Stimulated activated naive CD8-positive, alpha-beta T cell treated with anti-CD3 and anti-CD28 coated beads, Interleukin-15, Interleukin-2, amounts not matched to agents 100 ng/mL and 50 ng/mL, for 24 hours (primary cell): ENCODE measurements around the gene CDK12.
"Not testable (repeated sequence)": the region's sequence is repeated elsewhere in the genome, so short reads cannot be mapped to it uniquely, and the experiment has no call there.

Experiments used
- H3K27ac Mint-ChIP-seq: one replicate; pipeline ENCODE4 v1.8.0; 2021; ENCODE audit warnings: mild to moderate bottlenecking, mixed read lengths
- H3K27me3 Mint-ChIP-seq: one replicate; pipeline ENCODE4 v1.8.0; 2021; ENCODE audit warnings: mixed read lengths
- H3K36me3 Mint-ChIP-seq: one replicate; pipeline ENCODE4 v1.8.0; 2021; ENCODE audit warnings: low read depth, mixed read lengths
- H3K4me1 Mint-ChIP-seq: one replicate; pipeline ENCODE4 v1.8.0; 2021; ENCODE audit warnings: low read depth, mixed read lengths
- H3K4me3 Mint-ChIP-seq: one replicate; pipeline ENCODE4 v1.8.0; 2021; ENCODE audit warnings: mild to moderate bottlenecking, mixed read lengths
- H3K9me3 Mint-ChIP-seq: one replicate; pipeline ENCODE4 v1.8.0; 2021; ENCODE audit warnings: mixed read lengths

CDK12 gene

DNA sequence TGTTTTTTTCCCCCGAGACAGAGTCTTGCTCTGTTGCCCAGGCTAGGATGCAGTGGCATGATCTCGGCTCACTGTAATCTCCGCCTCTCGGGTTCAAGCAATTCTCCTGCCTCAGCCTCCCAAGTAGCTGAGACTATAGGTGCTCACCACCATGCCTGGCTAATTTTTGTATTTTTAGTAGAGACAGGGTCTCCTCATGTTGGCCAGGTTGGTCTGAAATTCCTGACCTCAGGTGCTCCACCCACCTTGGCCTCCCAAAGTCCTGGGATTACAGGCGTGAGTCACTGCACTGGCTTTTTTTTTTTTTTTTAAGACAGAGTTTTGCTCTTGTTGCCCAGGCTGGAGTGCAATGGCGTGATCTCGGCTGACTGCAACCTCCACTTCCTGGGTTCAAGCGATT lies 18.3 kb downstream of the CDK12 start:
- H3K27ac Mint-ChIP-seq, H3K4me3 Mint-ChIP-seq, H3K27me3 Mint-ChIP-seq, H3K9me3 Mint-ChIP-seq, H3K4me1 Mint-ChIP-seq: not testable (repeated sequence)
- peaks cover 34% of the 10 kb centered on the region for H3K36me3 Mint-ChIP-seq

DNA sequence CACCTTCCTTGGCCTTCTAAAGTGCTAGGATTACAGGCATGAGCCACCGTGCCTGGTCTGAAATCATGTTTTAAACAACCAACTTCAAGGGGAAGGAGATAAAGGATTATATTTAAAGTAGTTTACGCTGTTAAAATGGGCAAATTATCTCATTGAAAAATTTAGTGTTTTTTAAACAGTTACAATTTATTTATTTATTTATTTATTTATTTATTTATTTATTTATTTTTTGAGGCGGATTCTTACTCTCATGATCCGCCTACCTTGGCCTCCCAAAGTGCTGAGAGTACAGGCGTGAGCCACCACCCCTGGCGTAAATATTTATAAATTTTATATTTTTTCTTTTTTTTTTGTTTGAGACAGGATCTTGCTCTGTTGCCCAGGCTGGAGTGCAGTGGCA lies 22.2 kb downstream of the CDK12 start:
- Mint-ChIP-seq H3K36me3 (peaks cover 25% of the 10 kb centered on the region), H3K27me3 (no peaks in the 10 kb centered on the region), H3K4me3 (no peak overlapping the region), H3K4me1 (peaks cover 14% of the 10 kb centered on the region), H3K27ac (no peak overlapping the region), H3K9me3 (no peaks in the 10 kb centered on the region)

DNA sequence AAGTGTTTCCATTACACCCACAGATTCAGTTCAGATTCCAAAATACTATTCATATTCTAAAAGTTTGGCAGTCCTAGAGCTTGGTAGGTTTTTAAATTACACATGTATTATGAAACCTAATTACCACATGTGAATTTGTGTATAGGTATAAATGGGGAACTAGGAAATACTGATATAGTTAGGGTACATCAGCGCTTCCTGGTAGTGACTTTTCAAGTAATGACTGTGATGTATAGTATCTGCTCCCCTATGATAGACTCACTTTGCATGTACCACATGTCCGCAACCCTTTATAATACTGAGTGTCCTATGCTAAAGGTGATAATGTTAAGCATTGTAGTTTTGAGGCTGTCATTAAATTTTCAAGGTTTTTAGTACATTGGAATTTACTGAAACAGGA lies 22.9 kb downstream of the CDK12 start:
- Mint-ChIP-seq H3K4me1 (peaks cover 14% of the 10 kb centered on the region), H3K4me3 (no peak overlapping the region), H3K36me3 (peaks cover 24% of the 10 kb centered on the region), H3K9me3 (no peaks in the 10 kb centered on the region), H3K27me3 (no peaks in the 10 kb centered on the region), H3K27ac (no peak overlapping the region)

DNA sequence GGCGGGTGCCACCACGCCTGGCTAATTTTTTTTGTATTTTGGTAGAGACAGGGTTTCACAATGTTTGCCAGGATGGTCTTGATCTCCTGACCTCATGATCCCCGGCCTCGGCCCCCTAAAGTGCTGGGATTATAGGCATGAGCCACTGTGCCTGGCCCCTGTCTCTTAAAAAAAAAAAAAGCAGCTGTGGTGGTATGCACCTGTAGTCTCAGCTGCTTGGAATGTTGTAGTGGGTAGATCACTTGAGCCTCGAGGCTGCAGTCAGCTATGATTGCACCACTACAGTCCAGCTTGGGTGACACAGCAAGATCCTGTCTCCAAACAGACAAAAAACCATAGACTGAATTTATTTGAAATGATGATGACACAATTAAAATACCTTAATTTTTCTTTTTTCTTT lies 24.3 kb downstream of the CDK12 start:
- Mint-ChIP-seq H3K27me3 (no peaks in the 10 kb centered on the region), H3K9me3 (no peaks in the 10 kb centered on the region), H3K36me3 (peaks cover 18% of the 10 kb centered on the region)

DNA sequence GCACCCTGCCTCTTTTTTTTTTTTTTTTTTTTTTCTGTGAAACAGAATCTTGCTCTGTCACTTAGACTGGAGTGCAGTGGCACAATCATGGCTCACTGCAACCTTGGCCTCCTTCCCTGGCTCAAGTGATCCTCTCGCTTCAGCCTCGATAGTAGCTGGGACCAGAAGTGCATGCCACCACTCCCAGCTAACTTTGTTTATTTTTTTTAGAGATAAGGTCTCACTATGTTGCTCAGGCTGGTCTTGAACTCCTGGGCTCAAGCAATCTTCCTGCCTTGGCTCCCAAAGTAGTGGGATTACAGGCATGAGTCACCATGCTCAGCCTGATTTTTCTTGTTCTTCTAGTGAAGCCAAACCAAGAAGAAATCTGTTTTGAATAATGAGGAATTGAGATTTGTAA lies 25.0 kb downstream of the CDK12 start:
- H3K9me3 Mint-ChIP-seq, result no peaks in the 10 kb centered on the region
- peaks cover 20% of the 10 kb centered on the region for H3K36me3 Mint-ChIP-seq

More for the DNA sequence above, 24.3 kb downstream of the CDK12 start:
- H3K4me1 Mint-ChIP-seq, result peaks cover 14% of the 10 kb centered on the region
- no peak overlapping the region for H3K4me3 Mint-ChIP-seq
- H3K27ac Mint-ChIP-seq, result no peak overlapping the region

DNA sequence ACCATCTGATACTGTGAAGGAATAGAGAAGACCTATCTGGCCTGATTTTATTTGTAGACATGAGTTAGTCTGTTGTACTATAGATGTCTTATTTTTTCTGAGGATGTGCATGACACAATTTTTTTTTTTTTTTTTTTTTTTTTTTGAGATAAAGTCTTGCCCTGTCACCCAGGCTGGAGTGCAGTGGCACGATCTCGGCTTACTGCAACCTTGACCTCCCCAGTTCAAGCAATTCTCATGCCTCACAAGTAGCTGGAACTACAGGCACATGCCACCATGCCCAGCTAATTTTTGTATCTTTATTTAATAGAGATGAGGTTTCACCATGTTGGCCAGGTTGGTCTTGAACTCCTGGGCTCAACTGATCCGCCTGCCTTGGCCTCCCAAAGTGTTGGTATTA lies 26.2 kb downstream of the CDK12 start:
- H3K27ac Mint-ChIP-seq, result peak overlapping the region; percentile 19
- H3K9me3 Mint-ChIP-seq, H3K27me3 Mint-ChIP-seq, H3K4me3 Mint-ChIP-seq: not testable (repeated sequence)
- H3K36me3 Mint-ChIP-seq, result peaks cover 21% of the 10 kb centered on the region
- H3K4me1 Mint-ChIP-seq, result peaks cover 14% of the 10 kb centered on the region

More for the DNA sequence above, 25.0 kb downstream of the CDK12 start:
- H3K27ac Mint-ChIP-seq, result no peak overlapping the region
- peaks cover 14% of the 10 kb centered on the region for H3K4me1 Mint-ChIP-seq
- no peak overlapping the region for H3K4me3 Mint-ChIP-seq
- no peaks in the 10 kb centered on the region for H3K27me3 Mint-ChIP-seq

DNA sequence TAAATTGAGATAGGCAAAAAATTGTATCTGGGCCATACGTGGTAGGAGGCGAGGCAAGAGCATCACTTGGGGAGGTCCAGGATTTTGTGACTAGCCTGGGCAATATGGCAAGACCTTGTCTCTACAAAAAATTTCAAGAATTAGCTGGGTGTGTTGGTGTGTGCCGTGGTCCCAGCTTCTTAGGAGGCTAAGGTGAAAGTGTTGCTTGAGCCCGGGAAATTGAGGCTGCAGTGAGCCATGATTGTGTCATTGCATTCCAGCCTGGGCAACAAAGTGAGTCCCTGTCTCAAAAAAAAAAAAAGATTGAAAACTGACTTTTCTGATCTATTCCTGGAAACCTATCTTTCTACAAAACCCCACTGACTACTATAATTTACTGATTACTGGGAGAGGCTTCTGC lies 26.7 kb downstream of the CDK12 start:
- Mint-ChIP-seq H3K27ac (peak overlapping the region; percentile 19), H3K9me3 (no peaks in the 10 kb centered on the region), H3K27me3 (no peaks in the 10 kb centered on the region), H3K4me3 (no peak overlapping the region), H3K4me1 (peaks cover 14% of the 10 kb centered on the region), H3K36me3 (peaks cover 25% of the 10 kb centered on the region)

DNA sequence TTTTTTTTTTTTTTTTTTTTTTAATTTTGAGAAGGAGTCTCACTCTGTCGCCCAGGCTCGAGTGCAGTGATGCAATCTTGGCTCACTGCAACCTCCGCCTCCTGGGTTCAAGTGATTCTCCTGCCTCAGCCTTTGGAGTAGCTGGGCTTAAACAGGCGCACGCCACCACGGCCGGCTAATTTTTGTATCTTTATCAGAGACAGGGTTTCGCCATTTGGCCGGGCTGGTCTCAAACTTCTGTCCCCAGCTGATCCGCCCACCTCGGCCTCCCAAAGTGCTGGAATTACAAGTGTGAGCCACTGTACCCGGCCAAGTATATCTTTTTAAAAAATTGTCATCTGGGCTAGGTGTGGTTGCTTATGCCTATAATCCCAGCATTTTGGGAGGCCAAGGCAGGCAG lies 35.6 kb downstream of the CDK12 start:
- H3K9me3 Mint-ChIP-seq, H3K4me3 Mint-ChIP-seq, H3K27me3 Mint-ChIP-seq, H3K4me1 Mint-ChIP-seq, H3K27ac Mint-ChIP-seq: not testable (repeated sequence)
- peaks cover 48% of the 10 kb centered on the region for H3K36me3 Mint-ChIP-seq

DNA sequence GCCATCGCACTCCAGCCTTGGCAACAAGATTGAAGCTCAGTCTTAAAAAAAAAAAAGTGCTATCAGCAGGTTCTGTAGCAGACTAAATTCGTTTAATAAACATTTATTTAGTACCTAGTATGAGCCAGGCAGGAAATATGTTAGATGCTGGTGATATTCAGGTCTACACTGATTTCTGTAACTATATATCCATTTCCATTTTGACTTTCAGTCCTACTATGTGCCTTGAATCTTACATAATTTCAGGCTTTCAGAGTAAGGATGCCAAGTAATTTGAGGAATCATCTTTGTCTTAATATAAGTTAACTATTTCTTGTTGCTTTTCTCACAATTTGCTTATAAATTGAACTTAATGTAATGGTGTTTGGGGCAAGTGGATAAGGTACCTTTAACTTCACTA lies 46.2 kb downstream of the CDK12 start:
- no peaks in the 10 kb centered on the region for H3K4me1 Mint-ChIP-seq
- no peaks in the 10 kb centered on the region for H3K27me3 Mint-ChIP-seq
- no peak overlapping the region for H3K27ac Mint-ChIP-seq
- H3K36me3 Mint-ChIP-seq, result peaks cover 74% of the 10 kb centered on the region
- no peaks in the 10 kb centered on the region for H3K9me3 Mint-ChIP-seq
- H3K4me3 Mint-ChIP-seq, result no peak overlapping the region

DNA sequence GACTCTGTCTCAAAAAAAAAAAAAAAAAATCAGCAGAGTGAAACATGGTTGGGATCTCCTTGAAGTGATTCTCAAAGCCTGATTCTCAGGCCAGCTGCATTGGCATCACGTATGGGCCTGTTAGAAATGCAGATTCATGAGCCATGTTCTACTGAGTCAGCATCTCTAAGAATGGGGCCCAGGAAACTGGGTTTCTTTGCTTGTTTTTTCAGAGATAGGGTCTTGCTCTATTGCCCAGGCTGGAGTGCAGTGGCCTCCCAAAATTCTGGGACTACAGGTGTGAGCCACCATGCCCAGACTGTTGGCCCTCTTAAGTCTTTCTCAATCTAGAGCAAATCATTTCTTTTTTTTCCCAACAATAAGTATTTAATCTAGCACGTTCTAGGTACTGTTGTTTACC lies 47.7 kb downstream of the CDK12 start:
- Mint-ChIP-seq H3K27ac (no peak overlapping the region), H3K4me1 (no peaks in the 10 kb centered on the region), H3K9me3 (no peaks in the 10 kb centered on the region), H3K27me3 (no peaks in the 10 kb centered on the region), H3K36me3 (peaks cover 75% of the 10 kb centered on the region), H3K4me3 (no peak overlapping the region)

DNA sequence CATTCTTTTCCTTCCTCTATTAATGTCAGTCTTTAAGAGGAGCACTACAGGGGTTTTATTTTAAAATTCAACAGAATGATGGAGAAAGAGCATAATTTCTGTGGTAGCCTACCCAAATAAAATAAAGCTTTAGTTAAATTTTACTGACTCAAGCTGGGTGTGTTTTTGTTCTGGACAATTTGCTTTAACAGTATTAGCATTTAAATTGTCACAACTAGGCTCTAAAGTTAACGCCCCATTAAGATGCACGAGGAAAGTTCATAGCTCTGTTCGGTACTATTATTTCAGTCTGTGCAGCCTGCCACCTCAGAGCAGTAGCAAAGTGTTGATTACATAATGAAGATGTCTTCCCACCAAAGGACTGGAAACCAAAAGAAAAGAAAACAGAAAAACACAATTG lies 52.0 kb downstream of the CDK12 start:
- Mint-ChIP-seq H3K9me3 (no peaks in the 10 kb centered on the region), H3K4me1 (no peaks in the 10 kb centered on the region), H3K36me3 (peaks cover 86% of the 10 kb centered on the region), H3K4me3 (no peak overlapping the region), H3K27me3 (no peaks in the 10 kb centered on the region), H3K27ac (no peak overlapping the region)

DNA sequence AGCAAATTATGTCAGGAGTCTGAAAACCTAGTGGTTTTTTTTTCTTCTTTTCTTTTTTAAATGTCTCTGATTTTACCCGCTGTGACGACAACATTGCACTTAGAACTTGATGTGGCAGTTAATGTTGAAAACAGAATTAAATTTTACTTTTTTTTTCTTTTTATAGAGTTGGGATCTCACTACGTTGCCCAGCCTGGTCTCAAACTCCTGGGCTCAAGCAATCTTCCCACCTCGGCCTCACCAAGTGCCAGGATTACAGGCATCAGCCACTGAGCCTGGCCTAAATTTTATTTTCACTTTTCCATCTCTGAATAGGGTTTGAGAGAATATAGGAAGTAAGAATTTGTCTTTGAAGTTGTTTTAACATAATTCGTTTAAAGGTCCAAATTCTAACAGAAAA lies 52.6 kb downstream of the CDK12 start:
- no peaks in the 10 kb centered on the region for H3K9me3 Mint-ChIP-seq

DNA sequence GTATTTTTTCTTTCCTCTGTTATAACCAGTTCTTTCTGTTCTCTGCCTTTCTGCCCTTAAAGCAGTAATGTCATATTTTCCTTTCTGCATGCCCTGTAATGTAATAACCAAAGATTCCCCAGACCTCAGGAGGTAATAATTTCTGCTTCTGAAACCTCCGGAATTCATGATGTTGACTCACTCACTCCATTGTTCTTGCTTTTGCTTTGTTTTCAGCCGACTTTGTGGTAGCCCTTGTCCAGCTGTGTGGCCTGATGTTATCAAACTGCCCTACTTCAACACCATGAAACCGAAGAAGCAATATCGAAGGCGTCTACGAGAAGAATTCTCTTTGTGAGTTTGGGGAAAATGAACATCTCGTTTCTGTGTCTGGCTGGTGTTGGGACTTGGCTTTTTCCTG lies 55.9 kb downstream of the CDK12 start:
- Mint-ChIP-seq H3K4me3 (no peak overlapping the region), H3K27ac (no peak overlapping the region), H3K27me3 (no peaks in the 10 kb centered on the region), H3K4me1 (no peaks in the 10 kb centered on the region), H3K36me3 (peaks cover 67% of the 10 kb centered on the region), H3K9me3 (no peaks in the 10 kb centered on the region)

More for the DNA sequence above, 52.6 kb downstream of the CDK12 start:
- H3K27me3 Mint-ChIP-seq, result no peaks in the 10 kb centered on the region
- H3K36me3 Mint-ChIP-seq, result peaks cover 85% of the 10 kb centered on the region
- H3K4me3 Mint-ChIP-seq, result no peak overlapping the region
- no peaks in the 10 kb centered on the region for H3K4me1 Mint-ChIP-seq
- H3K27ac Mint-ChIP-seq, result no peak overlapping the region

DNA sequence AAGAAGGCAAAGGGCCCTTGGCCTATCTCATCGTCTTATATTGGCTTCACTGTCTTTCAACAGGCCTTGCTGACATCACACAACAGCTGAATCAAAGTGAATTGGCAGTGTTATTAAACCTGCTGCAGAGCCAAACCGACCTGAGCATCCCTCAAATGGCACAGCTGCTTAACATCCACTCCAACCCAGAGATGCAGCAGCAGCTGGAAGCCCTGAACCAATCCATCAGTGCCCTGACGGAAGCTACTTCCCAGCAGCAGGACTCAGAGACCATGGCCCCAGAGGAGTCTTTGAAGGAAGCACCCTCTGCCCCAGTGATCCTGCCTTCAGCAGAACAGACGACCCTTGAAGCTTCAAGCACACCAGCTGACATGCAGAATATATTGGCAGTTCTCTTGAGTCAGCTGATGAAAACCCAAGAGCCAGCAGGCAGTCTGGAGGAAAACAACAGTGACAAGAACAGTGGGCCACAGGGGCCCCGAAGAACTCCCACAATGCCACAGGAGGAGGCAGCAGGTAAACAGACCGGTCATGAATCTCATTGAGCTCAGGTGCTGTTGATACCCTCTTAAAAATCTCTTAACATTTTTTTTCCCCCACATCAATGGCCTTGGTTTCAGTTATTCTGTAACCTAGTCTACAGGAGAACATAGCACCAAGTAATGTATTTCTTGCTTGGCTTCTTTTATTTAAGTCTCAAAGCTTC lies 64.7 kb downstream of the CDK12 start:
- Mint-ChIP-seq H3K9me3 (no peaks in the 10 kb centered on the region), H3K27me3 (no peaks in the 10 kb centered on the region), H3K27ac (no peak overlapping the region), H3K36me3 (peaks cover 73% of the 10 kb centered on the region), H3K4me1 (no peaks in the 10 kb centered on the region), H3K4me3 (no peak overlapping the region)

DNA sequence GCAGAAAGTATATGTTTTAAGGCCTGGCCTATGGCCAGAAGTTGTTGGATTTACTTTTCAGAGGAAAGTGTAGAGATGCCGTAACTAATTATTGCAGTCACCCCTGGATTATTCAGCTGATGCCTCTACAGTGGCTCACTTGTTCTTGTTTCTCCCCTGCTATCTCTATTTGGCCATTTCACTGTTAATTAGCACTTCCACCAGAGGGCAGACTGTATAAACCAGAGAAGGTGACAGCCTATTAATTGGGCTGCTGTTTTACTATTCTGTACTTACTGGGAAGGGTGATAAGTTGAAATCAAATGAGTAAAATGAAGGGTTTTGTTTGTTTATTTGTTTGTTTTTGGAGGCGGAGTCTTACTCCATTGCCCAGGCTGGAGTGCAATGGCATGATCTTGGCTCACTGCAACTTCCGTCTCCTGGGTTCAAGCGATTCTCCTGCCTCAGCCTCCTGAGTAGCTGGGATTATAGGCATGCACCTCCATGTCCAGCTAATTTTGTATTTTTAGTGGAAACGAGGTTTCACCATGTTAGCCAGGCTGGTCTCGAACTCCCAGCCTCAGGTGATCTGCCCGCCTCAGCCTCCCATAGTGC lies 66.0 kb downstream of the CDK12 start:
- Mint-ChIP-seq H3K4me1 (no peaks in the 10 kb centered on the region), H3K9me3 (no peaks in the 10 kb centered on the region), H3K27ac (no peak overlapping the region), H3K27me3 (no peaks in the 10 kb centered on the region), H3K4me3 (no peak overlapping the region), H3K36me3 (peaks cover 81% of the 10 kb centered on the region)

DNA sequence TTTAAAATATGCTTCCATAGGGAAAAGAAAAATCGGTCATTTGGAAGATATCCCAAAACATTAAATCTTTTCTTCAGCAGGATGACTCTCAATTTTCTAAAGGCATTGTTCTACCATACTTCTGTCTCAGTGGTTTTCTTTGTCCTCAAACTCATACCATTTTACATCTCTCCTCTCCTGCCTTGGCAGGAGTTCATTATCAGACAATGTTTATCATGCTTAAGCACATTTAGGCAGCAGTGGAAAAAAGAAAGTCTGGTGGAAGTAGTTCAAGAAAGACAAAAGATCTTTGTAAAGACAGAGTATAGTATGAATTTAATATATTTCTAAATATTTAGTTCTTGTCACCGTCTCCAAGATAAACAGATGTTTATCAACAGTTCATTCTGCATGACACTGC lies 68.2 kb downstream of the CDK12 start:
- no peak overlapping the region for H3K4me3 Mint-ChIP-seq
- no peaks in the 10 kb centered on the region for H3K4me1 Mint-ChIP-seq
- H3K27me3 Mint-ChIP-seq, result no peaks in the 10 kb centered on the region
- no peaks in the 10 kb centered on the region for H3K9me3 Mint-ChIP-seq
- H3K36me3 Mint-ChIP-seq, result peaks cover 73% of the 10 kb centered on the region
- H3K27ac Mint-ChIP-seq, result no peak overlapping the region
